Stimulated activated naive CD8-positive, alpha-beta T cell treated with anti-CD3 and anti-CD28 coated beads, Interleukin-15, amount 100 ng/mL, for 72 hours (primary cell): ENCODE results near the gene EPHA10.

Source experiments
- ATAC-seq: fragments of 150-1000 bp; cut with Tn5 transposase; 2 replicates; pipeline ENCODE4 v1.10.0; 2021; ENCODE audit warnings: mild to moderate bottlenecking, moderate library complexity
- DNase-seq, 2 donors: peaks; one replicate each; pipeline ENCODE4 v3.0.0; 2021 to 2022
- H3K27ac Mint-ChIP-seq, 2 donors: one replicate each; pipeline ENCODE4 v1.8.0; 2022; ENCODE audit warnings: mild to moderate bottlenecking in 2 of 2, mixed read lengths in 2 of 2, moderate library complexity in 2 of 2
- H3K27me3 Mint-ChIP-seq: one replicate; pipeline ENCODE4 v1.8.0; 2022; ENCODE audit warnings: mixed read lengths
- H3K4me1 Mint-ChIP-seq: one replicate; pipeline ENCODE4 v1.8.0; 2022; ENCODE audit warnings: mild to moderate bottlenecking, mixed read lengths
- H3K4me3 Mint-ChIP-seq, 2 donors: one replicate each; pipeline ENCODE4 v1.8.0; 2022; ENCODE audit warnings: mild to moderate bottlenecking in 2 of 2, mixed read lengths in 2 of 2, moderate library complexity in 1 of 2
- H3K9me3 Mint-ChIP-seq, 2 donors: one replicate each; pipeline ENCODE4 v1.8.0; 2022; ENCODE audit warnings: mixed read lengths in 2 of 2

Gene EPHA10

DNA sequence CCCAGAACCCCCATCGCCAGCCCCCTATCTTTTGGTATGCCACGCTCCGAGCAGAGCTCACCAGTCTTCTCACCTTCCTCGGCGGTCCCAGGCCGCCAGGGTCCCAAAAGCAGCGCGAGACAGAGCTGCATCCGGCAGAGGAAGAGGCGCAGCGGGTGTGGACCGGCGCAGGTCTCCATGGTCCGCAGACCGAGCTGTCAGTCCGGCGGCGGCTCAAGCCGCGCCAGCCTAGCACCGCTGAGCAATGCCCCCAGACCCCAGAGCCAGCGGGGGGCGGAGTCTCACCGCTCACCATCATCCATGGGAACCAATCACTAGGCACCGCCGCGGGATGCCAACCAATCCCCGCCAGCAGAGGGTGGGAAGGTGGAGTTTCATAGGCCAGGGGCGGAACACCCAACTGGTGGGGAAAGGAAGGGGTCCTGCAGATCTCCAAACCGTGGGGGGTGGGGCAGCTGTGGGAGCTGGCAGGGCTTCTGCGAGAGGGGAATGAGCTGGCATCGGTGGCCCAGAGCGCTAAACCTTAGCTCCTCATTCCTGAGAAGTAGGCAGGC is at the start of gene EPHA10:
Gene EPHA10 (minus strand): TSS at position 233 of the 554 bp plus-strand sequence. CDS start 54 bp downstream, at position 179.
- Mint-ChIP-seq H3K27ac (peak within 1 kb of the TSS in 1 of 2 donors; percentile 75), H3K4me1 (peaks cover 29% of the 10 kb centered on the region), H3K9me3 (peaks cover 4 to 9% of the 10 kb centered on the region in 2 donors), H3K4me3 (peak within 1 kb of the TSS; percentile 55 to 61), H3K27me3 (peaks cover 88% of the 10 kb centered on the region)
- DNase-seq (no peak), ATAC-seq (no peak)

DNA sequence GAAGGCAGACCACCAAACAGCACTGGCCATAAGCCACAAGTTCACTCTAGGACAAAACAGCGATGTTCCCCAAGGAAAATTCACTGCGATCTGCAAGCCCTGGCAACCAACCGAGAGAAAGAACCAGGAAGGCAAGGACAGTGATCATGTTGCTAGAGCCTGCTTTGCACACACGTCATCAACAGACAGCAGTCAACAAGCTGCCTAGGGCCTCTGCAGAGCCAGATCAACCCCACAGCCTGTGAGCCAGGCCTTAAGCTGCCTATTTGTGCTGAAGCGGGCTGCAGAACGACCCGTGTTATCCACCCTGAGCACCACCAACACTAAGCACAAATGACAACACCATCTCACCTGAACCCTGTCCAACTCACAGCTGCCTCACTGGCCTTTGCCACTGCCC is 49.3 kb upstream of the EPHA10 start:
- ATAC-seq (no peak), DNase-seq (no peak)

DNA sequence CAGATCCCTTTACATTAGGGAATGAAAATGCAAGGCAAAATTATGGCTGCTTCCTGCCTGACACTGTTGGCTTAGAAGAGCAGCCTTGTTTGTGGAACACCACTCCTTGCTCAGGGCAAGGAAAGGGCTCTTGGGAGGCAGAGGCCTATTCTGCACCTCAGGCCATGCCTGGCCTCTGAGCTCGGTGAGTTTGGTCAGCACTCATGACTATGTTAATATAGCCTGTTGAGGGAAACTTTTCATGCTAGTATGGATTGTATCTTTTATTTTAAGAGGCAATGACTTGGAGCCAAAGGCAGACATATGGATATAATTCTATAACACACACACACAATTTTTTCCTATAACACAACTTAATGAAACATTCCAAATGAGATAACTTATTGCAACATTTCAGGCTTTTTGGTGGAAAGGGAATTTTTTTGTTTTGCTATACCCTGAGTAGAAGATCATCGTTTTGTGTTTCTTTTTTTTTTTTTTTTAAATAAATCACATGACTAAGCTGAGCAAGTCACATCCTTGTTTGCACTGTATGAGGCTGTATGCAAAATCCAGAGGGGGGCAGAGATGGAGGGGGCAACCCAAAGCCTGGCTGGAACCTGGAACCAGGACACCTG is 48.7 kb upstream of the EPHA10 start:
- H3K27me3 Mint-ChIP-seq = no peaks in the 10 kb centered on the region
- no peak overlapping the region for H3K4me3 Mint-ChIP-seq
- H3K27ac Mint-ChIP-seq = no peak overlapping the region
- DNase-seq (no peak), ATAC-seq (no peak)
- H3K4me1 Mint-ChIP-seq = peaks cover 32% of the 10 kb centered on the region
- H3K9me3 Mint-ChIP-seq = no peaks in the 10 kb centered on the region

More for the DNA sequence above, 49.3 kb upstream of the EPHA10 start:
- H3K4me3 Mint-ChIP-seq = no peak overlapping the region
- H3K4me1 Mint-ChIP-seq = peaks cover 26% of the 10 kb centered on the region
- H3K27me3 Mint-ChIP-seq = no peaks in the 10 kb centered on the region
- H3K27ac Mint-ChIP-seq = no peak overlapping the region
- no peaks in the 10 kb centered on the region for H3K9me3 Mint-ChIP-seq

DNA sequence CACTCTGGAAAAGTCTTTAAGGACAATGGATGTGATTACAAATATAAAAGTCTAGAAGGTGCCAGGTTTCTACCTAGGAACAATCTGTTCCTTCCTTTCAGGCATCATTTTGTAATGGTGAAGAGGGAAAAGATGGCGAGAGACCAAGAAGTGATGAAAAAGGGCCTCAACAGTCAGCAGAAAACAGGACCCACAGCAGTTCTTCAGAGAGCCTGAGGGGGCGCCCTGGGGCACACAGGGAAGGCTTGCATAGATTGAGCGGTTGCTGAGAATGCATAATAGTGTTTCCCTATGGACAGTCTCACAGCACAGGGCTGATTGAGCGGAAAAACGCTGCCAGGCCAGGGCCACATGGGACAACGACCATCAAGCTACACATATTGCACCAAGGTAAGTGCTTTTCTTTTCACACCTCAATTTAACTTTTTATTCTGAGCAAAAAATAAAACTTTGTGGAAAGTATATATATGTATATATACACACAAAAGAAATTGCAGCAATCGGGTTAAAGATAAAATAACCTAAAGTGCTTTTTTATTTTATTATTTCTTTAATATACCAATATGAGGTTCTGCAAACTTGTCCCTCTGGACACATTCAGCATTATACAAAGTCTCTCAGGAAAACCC is 46.2 kb upstream of the EPHA10 start:
- H3K9me3 Mint-ChIP-seq = no peaks in the 10 kb centered on the region
- H3K27ac Mint-ChIP-seq = no peak overlapping the region
- H3K4me1 Mint-ChIP-seq = peaks cover 49% of the 10 kb centered on the region
- peak; percentile 59 to 66 for DNase-seq
- ATAC-seq = no peak
- H3K4me3 Mint-ChIP-seq = no peak overlapping the region
- H3K27me3 Mint-ChIP-seq = no peaks in the 10 kb centered on the region

DNA sequence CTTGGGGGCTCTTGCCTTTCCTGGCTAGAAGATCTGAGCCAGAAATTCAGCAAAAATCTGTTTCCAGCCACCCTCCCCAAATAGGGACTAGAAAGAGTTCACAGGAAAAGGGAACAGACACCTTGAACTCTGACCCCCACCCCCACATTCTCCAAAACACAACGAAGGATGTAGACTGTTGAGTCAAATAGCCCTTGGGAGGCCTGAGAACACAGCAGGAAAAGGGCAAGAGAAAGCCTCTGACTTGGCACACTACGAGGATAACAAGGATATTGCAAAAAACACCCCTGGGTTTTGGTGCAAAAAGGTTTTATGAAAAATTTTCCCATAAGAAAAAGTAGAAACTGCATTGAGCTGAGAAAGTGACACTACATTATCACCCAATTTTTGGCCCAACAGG is 45.0 kb upstream of the EPHA10 start:
- Mint-ChIP-seq H3K9me3 (no peaks in the 10 kb centered on the region), H3K4me3 (no peak overlapping the region), H3K27me3 (no peaks in the 10 kb centered on the region), H3K4me1 (peaks cover 53% of the 10 kb centered on the region), H3K27ac (no peak overlapping the region)
- no peak for DNase-seq
- no peak for ATAC-seq

DNA sequence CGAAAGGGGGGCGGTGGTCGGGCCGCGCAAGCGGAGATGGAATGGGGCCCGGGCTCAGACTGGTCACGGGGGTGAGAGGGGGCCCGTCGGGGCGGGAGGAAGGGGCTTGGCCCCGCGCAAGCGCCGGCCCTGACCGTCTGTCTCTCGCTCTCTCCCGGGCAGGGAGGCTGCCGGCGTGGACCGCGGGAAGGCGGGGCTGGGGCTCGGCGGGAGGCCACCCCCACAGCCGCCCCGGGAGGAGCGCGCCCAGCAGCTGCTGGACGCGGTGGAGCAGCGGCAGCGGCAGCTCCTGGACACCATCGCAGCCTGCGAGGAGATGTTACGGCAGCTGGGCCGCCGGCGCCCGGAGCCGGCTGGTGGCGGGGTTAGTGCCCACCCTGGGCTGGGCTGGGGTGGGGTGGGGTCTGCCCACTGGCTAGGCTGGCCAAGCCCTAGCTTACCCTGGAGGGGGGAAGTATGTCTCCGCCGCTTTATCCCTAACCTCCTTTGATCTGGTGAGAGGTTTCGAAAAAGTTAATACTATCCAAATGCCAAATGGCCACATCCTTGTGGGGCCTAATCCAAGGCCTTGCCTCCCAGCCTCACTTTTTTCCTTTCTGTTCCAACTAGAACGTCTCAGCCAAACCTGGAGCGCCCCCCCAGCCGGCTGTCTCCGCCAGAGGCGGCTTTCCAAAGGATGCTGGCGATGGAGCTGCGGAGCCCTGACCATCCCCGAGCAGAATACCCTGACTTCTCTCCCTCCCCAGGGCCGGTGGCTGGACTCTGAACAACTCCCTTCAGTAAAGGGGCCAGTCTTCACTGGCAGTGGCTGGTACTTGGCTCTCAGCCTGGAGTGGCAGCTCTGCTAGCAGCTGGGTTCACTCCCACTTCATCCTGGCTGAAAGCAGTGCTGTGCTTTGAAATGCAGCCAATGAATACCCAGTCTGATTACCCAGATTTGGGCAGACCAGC is 43.7 kb upstream of the EPHA10 start:
- ATAC-seq (peak; percentile 72), DNase-seq (peak in 1 of 2 donors; percentile 22)
- Mint-ChIP-seq H3K27me3 (no peaks in the 10 kb centered on the region), H3K9me3 (no peaks in the 10 kb centered on the region), H3K4me1 (peaks cover 61% of the 10 kb centered on the region), H3K27ac (peak overlapping the region; percentile 98 to 99), H3K4me3 (peak overlapping the region; percentile 96 to 100)

DNA sequence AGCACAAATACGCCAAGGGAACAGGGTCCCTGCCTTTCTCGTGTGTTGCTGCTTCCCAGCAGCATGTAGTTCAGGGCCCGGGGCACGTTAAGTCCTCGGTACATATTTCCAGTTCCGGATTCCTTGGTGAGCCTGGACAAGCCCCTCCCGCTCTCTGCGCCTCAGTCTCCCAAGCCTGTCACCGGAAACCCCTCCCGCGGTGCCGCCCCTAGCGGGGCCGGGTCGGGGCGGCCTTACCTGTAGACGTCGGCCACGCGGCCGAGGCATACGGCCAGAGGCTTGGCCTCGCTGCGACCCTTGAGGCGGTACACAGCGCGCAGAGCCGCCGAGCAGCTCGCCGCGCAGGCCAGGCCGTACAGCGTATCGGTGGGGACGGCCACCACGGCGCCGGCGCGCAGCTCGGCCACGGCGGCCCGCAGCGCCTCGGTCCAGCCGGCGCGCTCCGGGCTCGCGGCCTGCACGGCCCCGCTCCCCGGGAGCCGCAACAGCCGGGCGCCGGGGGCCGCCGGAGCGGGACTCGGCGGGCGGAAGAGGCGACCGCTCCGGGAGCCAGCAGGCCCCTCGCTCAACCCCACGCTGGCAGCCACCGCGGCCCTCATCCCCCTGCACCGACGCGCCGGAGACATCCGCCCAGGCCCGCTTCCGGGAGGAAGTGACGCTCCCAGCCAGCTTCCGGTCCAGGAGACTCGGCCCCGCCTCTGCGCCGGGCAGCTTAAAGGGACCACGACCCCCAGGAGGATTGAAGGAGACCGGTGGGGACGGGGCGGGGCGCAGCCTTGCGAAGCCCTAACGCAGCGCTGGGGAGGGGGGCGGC is 42.8 kb upstream of the EPHA10 start, which contains the start of the genes C1orf122 and YRDC:
Gene C1orf122 (plus strand): TSS at position 236 of the 814 bp plus-strand sequence. CDS start 615 bp downstream, outside the sequence.
Gene YRDC (minus strand): TSS at position 654 of the 814 bp plus-strand sequence. CDS start 28 bp downstream, at position 626.
- Mint-ChIP-seq H3K4me3 (peak within 1 kb of the TSS; percentile 96 to 100), H3K4me1 (peaks cover 61% of the 10 kb centered on the region), H3K9me3 (no peaks in the 10 kb centered on the region), H3K27ac (peak within 1 kb of the TSS; percentile 98 to 99), H3K27me3 (no peaks in the 10 kb centered on the region)
- ATAC-seq (peak; percentile 97), DNase-seq (peak; percentile 90 to 92)

DNA sequence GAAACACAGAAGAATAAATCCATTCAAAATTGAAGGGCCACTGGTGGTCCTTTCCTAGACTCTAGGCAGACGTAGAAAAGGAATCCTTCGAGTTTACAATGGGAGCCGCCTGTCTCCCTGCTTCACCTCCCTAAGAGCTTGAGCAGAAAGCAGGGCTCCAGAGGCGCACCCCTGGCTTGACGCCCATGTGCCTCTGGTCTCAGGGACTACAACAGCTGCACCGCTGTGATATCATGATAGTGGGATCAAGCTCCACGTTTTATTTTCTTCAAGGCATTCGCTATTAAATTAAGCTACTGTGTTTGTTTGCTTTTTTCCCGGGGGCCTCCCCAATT is 42.3 kb upstream of the EPHA10 start:
- Mint-ChIP-seq H3K27ac (peak overlapping the region; percentile 88 to 95), H3K4me1 (peaks cover 59% of the 10 kb centered on the region), H3K9me3 (no peaks in the 10 kb centered on the region), H3K4me3 (peak overlapping the region; percentile 88 to 96), H3K27me3 (no peaks in the 10 kb centered on the region)
- ATAC-seq (no peak), DNase-seq (no peak)

DNA sequence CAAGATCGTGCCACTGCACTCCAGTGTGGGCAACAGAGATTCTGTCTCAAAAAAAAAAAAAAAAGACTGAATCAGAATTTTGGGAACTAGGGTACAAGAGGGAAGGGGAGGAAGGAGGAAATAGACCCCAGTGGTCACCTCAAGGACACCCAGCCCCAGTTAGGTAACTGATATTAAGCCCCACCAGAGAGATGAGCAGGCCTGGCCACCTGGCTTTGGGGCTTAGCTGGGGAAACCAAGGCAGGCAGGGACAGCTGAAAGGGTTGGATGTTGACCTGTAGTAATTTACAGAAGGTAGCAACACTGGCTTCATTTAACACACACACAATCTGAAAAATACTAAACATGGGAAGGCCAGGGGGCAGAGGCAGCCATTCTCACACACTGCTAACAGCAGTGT is 37.5 kb upstream of the EPHA10 start:
- Mint-ChIP-seq H3K4me3 (no peak overlapping the region), H3K27me3 (no peaks in the 10 kb centered on the region), H3K9me3 (no peaks in the 10 kb centered on the region), H3K4me1 (peaks cover 25% of the 10 kb centered on the region), H3K27ac (peak overlapping the region in 1 of 2 donors; percentile 12)
- ATAC-seq = no peak
- DNase-seq = no peak

DNA sequence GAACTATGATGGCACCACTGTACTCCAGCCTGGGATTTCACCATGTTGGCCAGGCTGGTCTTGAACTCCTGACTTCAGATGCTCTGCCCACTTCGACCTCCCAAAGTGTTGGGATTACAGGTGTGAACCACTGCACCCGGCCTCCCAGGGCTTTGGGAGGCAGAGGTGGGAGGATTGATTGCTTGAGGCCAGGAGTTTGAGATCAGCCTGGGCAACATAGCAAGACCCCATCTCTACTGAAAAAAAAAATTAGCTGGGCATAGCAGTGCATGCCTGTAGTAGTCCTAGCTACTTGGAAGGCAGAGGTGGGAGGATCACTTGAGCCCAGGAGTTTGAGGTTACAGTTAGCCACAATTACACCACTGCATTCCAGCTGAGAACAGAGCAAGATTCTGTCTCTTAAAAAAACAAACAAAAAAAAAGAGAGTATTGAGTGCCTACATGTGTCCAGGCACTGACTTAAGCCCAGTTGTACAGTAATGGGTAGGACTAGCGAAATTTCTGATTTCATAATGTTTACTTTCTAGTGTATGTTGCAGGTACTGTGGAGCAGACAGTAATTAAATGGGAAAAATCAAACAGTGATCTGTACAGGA is 32.9 kb upstream of the EPHA10 start:
- peak overlapping the region in 1 of 2 donors; percentile 78 for H3K27ac Mint-ChIP-seq
- no peak for DNase-seq
- no peak for ATAC-seq
- H3K9me3 Mint-ChIP-seq = no peaks in the 10 kb centered on the region
- H3K4me3 Mint-ChIP-seq = no peak overlapping the region
- H3K4me1 Mint-ChIP-seq = peaks cover 28% of the 10 kb centered on the region
- H3K27me3 Mint-ChIP-seq = peaks cover 28% of the 10 kb centered on the region

DNA sequence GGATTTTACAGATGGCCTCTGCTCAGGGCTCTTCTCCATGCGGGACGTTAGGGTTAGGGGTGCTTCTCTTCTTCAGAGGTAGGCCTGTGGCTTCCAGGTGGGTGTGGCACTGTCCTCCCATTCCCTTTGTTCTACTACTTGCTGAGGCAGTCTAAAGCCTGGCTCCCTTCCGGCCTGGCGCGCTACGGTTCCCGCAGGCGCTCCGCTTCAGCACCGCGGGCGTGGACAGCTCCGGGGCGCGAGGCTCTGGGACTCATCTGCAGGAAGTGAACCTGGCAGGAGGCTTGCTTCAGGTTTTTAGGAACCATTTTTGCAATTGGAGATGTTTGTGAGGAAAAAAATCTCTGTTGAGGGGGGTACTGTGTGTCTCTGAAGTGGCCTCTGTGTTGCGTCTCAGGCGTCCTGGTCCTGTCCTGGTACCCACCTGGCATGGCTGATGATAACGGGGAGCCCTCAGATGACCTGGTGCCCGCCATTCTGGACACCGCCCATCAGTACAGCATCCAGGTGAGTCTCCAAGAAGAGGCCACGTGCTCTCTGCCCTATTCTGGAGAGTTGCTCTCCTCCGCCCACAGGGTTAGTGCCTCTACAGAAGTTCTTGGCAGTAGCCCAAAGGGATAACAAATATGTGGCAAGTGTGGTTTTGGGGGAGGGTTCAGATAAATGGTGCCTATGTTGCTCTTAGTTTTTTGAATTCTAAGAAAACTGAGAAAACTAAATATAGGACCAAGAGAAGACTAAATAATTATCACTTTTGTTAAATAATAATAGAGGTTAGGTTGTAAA is 30.6 kb upstream of the EPHA10 start:
- Mint-ChIP-seq H3K4me3 (peak overlapping the region; percentile 73 to 81), H3K27ac (no peak overlapping the region)

DNA sequence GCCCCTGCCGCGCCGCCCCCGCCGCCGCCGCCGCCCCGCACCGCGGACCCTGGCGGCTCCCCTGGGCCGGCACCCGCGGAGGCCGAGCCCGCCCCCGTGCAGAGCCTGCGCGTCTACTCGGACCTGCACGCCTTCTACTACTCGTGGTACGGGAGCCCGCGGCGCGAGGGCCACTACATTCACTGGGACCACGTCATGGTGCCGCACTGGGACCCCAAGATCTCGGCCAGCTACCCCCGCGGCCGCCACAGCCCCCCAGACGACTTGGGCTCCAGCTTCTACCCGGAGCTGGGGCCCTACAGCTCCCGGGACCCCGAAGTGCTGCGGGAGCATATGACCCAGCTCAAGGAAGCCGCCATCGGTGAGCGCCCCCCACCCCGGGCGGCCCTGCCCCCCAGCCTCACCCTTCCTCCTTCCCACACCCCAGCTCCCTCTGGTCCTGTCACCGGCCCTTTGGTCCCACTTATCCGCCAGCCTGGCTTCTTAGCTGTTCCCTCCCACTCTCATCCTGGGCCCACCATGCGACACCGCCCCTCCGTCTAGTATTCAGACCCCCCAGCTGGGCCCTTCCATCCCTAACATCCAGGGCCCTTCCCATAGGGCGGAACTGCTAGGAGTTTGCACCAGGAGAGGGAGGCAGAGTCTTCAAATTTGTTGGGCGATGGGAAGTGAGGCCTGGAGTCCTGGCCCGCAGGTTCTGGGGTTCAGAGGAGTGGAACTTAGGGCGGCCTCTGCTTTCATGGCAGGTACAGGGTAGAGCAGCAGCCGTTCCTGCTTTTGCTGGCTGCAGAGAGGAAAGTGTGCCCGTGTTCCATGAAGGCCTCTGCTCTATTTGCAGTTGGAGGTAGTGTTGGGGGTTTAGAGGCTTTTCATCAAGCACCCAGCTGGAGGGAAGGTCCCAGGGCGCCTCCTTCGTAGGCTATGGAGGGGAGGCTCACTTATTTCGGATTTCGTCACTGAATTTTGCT is 29.7 kb upstream of the EPHA10 start:
- ATAC-seq = no peak
- peaks cover 28% of the 10 kb centered on the region for H3K4me1 Mint-ChIP-seq
- peaks cover 60% of the 10 kb centered on the region for H3K27me3 Mint-ChIP-seq
- H3K4me3 Mint-ChIP-seq = peak overlapping the region; percentile 73 to 81
- H3K9me3 Mint-ChIP-seq = no peaks in the 10 kb centered on the region
- no peak overlapping the region for H3K27ac Mint-ChIP-seq
- no peak for DNase-seq

More for the DNA sequence above, 30.6 kb upstream of the EPHA10 start:
- DNase-seq (peak; percentile 31 to 32), ATAC-seq (no peak)
- Mint-ChIP-seq H3K27me3 (peaks cover 51% of the 10 kb centered on the region), H3K4me1 (peaks cover 28% of the 10 kb centered on the region), H3K9me3 (no peaks in the 10 kb centered on the region)
